Neural cell (in vitro differentiated cells): ENCODE data around the gene LPCAT1. TPM values are rescaled to one million over a fixed set of nuclear protein-coding genes. Genes with fewer than 3 reads are reported as not detected.

ENCODE experiments used
- H2AFZ ChIP-seq: fragments of 200-600, 300-800 bp; sonication (generic), shearing (Covaris generic); 2 replicates; pipeline ENCODE4 v1.6.0; 2014; ENCODE audit warnings: low read depth, mild to moderate bottlenecking, antibody characterized with exemption, low read length, moderate library complexity
- H3F3A ChIP-seq: fragments of 200-600 bp; shearing (Covaris generic); 2 replicates; pipeline ENCODE4 v1.6.1; 2016; ENCODE audit warnings: mild to moderate bottlenecking, moderate library complexity, mixed read lengths, antibody characterized with exemption, low read length; ENCODE audit not compliant: insufficient read depth, poor library complexity, severe bottlenecking
- H3K27ac ChIP-seq: fragments of 200-600, 300-800 bp; sonication (generic), shearing (Covaris generic); 2 replicates; pipeline ENCODE4 v1.5.1; 2014; ENCODE audit warnings: mild to moderate bottlenecking, low read length, moderate library complexity
- H3K27me3 ChIP-seq: fragments of 300-800, 200-600 bp; sonication (generic), shearing (Covaris generic); 2 replicates; pipeline ENCODE4 v1.6.0; 2014; ENCODE audit warnings: mild to moderate bottlenecking, low read depth, low read length, moderate library complexity; ENCODE audit not compliant: insufficient read depth
- H3K36me3 ChIP-seq: fragments of 300-800, 200-600 bp; sonication (generic), shearing (Covaris generic); 2 replicates; pipeline ENCODE4 v1.5.1; 2014; ENCODE audit warnings: mild to moderate bottlenecking, antibody characterized with exemption, low read length, moderate library complexity; ENCODE audit not compliant: insufficient read depth
- H3K4me2 ChIP-seq: fragments of 300-800, 200-600 bp; sonication (generic), shearing (Covaris generic); 2 replicates; pipeline ENCODE4 v1.6.0; 2014; ENCODE audit warnings: mild to moderate bottlenecking, low read length
- H3K4me3 ChIP-seq: fragments of 300-800, 200-600 bp; sonication (generic), shearing (Covaris generic); 2 replicates; pipeline ENCODE4 v1.5.1; 2014; ENCODE audit warnings: mild to moderate bottlenecking, low read length, moderate library complexity
- H3K79me2 ChIP-seq: fragments of 200-600 bp; shearing (Covaris generic); replicated peaks from 2 replicates; pipeline ENCODE4 v1.6.0; 2014; ENCODE audit warnings: mild to moderate bottlenecking, low read length, moderate library complexity; ENCODE audit not compliant: insufficient read depth
- H3K9ac ChIP-seq: fragments of 300-800, 200-600 bp; sonication (generic), shearing (Covaris generic); 2 replicates; pipeline ENCODE4 v1.6.1; 2016; ENCODE audit warnings: mild to moderate bottlenecking, low read length, mixed read lengths
- H3K9me2 ChIP-seq: fragments of 200-600 bp; shearing (Covaris generic); 2 replicates; pipeline ENCODE4 v1.6.1; 2016; ENCODE audit warnings: mild to moderate bottlenecking, low read length, mixed read lengths; ENCODE audit not compliant: insufficient read depth
- H3K9me3 ChIP-seq: fragments of 200-600, 300-800 bp; sonication (generic), shearing (Covaris generic); 2 replicates; pipeline ENCODE4 v1.6.1; 2016; ENCODE audit warnings: mild to moderate bottlenecking, mixed run types, low read length, moderate library complexity, mixed read lengths
- H4K20me1 ChIP-seq: fragments of 200-600 bp; shearing (Covaris generic); 2 replicates; pipeline ENCODE4 v1.6.1; 2016; ENCODE audit warnings: mild to moderate bottlenecking, mixed run types; ENCODE audit not compliant: insufficient read depth
- EP300 ChIP-seq: fragments of 450-650 bp; conservative IDR thresholded peaks from 2 replicates; pipeline ENCODE4 v1.6.1; 2014; ENCODE audit warnings: antibody characterized with exemption, mild to moderate bottlenecking, moderate library complexity; ENCODE audit not compliant: poor library complexity, severe bottlenecking
- EZH2 ChIP-seq: fragments of 200-600, 300-800 bp; shearing (Covaris generic), sonication (generic); IDR thresholded peaks from 2 replicates; pipeline ENCODE4 v1.6.1; 2014; ENCODE audit warnings: antibody characterized with exemption, low read length, borderline replicate concordance, mild to moderate bottlenecking; ENCODE audit not compliant: insufficient read depth, poor library complexity, severe bottlenecking
- MXI1 ChIP-seq: fragments of 450-650 bp; conservative IDR thresholded peaks from 2 replicates; pipeline ENCODE4 v1.6.1; 2014; ENCODE audit warnings: antibody characterized with exemption, mild to moderate bottlenecking; ENCODE audit not compliant: poor library complexity, severe bottlenecking
- POLR2AphosphoS5 ChIP-seq: IDR thresholded peaks from 2 replicates; pipeline ENCODE4 v1.6.1; 2012
- RAD21 ChIP-seq: fragments of 450-650 bp; conservative IDR thresholded peaks from 2 replicates; pipeline ENCODE4 v1.6.1; 2014; ENCODE audit warnings: antibody characterized with exemption, mild to moderate bottlenecking, moderate library complexity
- SMC3 ChIP-seq: fragments of 450-650 bp; conservative IDR thresholded peaks from 2 replicates; pipeline ENCODE4 v1.6.1; 2014; ENCODE audit warnings: antibody characterized with exemption, mild to moderate bottlenecking, moderate library complexity; ENCODE audit not compliant: poor library complexity
- TAF1 ChIP-seq: IDR thresholded peaks from 2 replicates; pipeline ENCODE4 v1.6.1; 2012; ENCODE audit warnings: low read depth
- polyA plus RNA-seq: library from polyadenylated mRNA; depleted of rRNA; stranded (reverse); fragments of >200 nt; gene quantifications from 2 replicates; pipeline ENCODE4 v1.2.3, GENCODE V29; 2014
- TF ChIP-seq, protein P1 (sequence below): fragments of 450-650 bp; IDR thresholded peaks from 2 replicates; pipeline ENCODE4 v1.5.1; 2014; ENCODE audit warnings: antibody characterized with exemption, mild to moderate bottlenecking, moderate library complexity; ENCODE audit not compliant: poor library complexity, severe bottlenecking
- TF ChIP-seq, protein P2 (sequence below): IDR thresholded peaks from 2 replicates; pipeline ENCODE4 v1.6.1; 2012; ENCODE audit warnings: borderline replicate concordance

Gene LPCAT1
- polyA plus RNA-seq, 1 donor from 2014 or later = 61.8 TPM

DNA sequence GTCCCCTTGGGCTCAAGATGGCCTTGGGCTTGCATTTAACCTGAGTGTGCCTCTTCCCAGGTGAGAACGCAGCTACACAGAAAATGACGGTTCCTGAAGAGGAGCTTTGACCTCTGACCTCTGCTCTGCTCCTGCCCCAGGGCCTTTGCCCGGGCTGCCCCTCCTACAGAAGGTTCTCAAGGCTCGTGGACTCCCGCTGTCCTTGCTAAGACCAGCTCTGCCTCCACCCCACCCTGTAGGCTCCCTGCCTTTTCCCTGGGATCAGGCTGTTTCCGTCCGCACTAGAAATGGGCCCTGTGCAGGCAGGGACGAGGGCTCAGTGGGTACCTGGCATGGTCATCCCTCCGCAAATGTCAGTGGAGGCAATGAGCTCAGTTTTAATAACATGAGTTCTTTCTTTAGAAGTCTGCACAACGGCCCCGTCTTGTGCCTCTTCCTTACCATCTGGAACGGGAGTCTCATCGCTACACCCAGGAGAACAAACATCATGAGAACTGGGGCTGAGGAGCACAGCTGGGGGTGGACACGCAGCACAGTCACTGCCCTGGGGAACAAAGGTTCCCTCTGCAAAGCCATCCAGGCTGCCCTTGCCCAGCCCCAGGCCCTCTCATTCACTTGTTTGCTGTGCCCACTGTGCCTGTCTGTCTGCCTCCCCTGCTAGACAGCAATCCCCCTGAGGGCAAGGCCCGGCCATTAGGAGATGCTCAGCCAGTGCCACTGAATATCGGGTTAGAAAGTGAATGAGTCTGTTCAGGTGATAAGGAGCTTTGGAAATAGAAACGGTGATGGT is 26.7 kb upstream of the LPCAT1 start:
- TF ChIP-seq MXI1 (no peak), EP300 (no peak), POLR2AphosphoS5 (no peak), TAF1 (no peak), SMC3 (no peak), RAD21 (no peak), EZH2 (no peak)
- TF ChIP-seq, protein P1, sequence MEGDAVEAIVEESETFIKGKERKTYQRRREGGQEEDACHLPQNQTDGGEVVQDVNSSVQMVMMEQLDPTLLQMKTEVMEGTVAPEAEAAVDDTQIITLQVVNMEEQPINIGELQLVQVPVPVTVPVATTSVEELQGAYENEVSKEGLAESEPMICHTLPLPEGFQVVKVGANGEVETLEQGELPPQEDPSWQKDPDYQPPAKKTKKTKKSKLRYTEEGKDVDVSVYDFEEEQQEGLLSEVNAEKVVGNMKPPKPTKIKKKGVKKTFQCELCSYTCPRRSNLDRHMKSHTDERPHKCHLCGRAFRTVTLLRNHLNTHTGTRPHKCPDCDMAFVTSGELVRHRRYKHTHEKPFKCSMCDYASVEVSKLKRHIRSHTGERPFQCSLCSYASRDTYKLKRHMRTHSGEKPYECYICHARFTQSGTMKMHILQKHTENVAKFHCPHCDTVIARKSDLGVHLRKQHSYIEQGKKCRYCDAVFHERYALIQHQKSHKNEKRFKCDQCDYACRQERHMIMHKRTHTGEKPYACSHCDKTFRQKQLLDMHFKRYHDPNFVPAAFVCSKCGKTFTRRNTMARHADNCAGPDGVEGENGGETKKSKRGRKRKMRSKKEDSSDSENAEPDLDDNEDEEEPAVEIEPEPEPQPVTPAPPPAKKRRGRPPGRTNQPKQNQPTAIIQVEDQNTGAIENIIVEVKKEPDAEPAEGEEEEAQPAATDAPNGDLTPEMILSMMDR = no peak
- TF ChIP-seq, protein P2, sequence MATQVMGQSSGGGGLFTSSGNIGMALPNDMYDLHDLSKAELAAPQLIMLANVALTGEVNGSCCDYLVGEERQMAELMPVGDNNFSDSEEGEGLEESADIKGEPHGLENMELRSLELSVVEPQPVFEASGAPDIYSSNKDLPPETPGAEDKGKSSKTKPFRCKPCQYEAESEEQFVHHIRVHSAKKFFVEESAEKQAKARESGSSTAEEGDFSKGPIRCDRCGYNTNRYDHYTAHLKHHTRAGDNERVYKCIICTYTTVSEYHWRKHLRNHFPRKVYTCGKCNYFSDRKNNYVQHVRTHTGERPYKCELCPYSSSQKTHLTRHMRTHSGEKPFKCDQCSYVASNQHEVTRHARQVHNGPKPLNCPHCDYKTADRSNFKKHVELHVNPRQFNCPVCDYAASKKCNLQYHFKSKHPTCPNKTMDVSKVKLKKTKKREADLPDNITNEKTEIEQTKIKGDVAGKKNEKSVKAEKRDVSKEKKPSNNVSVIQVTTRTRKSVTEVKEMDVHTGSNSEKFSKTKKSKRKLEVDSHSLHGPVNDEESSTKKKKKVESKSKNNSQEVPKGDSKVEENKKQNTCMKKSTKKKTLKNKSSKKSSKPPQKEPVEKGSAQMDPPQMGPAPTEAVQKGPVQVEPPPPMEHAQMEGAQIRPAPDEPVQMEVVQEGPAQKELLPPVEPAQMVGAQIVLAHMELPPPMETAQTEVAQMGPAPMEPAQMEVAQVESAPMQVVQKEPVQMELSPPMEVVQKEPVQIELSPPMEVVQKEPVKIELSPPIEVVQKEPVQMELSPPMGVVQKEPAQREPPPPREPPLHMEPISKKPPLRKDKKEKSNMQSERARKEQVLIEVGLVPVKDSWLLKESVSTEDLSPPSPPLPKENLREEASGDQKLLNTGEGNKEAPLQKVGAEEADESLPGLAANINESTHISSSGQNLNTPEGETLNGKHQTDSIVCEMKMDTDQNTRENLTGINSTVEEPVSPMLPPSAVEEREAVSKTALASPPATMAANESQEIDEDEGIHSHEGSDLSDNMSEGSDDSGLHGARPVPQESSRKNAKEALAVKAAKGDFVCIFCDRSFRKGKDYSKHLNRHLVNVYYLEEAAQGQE = no peak
- Histone ChIP-seq H3F3A (no peaks in the 10 kb centered on the region), H3K36me3 (no peaks in the 10 kb centered on the region), H3K9me3 (no peaks in the 10 kb centered on the region), H3K9me2 (no peaks in the 10 kb centered on the region), H4K20me1 (no peaks in the 10 kb centered on the region), H3K79me2 (no peaks in the 10 kb centered on the region), H3K9ac (no peak overlapping the region), H2AFZ (no peak overlapping the region), H3K27me3 (no peaks in the 10 kb centered on the region), H3K4me2 (no peak overlapping the region), H3K27ac (no peak overlapping the region), H3K4me3 (no peak overlapping the region)

DNA sequence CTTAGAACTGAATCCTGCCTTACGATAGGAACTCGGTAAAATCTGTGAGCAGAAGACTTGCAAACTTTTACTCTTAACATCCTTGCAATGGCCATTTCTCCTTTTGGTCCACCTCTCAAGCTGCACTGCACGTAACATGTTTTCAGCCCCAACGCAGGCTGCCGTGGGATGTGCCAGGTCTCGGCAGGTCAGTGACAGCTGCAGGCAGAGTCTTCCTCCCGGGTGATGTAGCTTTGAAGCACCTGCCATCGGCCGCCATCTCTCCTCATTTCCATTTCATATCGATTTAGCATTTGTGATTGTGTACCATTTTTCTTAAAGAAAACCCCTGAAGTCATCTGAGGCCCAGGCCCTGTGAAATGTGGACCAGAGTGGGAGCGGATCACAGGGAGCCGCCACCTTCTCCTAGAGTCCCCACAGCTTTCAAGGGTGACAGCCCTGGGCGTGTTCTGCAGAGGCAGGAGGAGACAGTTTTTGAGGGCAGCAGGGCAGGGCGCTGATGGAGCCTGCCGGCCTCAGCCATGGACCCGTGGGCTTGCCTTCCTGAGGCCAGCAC is 25.8 kb upstream of the LPCAT1 start:
- Histone ChIP-seq H3K9ac (no peak overlapping the region), H3K4me2 (no peak overlapping the region), H2AFZ (no peak overlapping the region), H4K20me1 (no peaks in the 10 kb centered on the region), H3K27ac (no peak overlapping the region), H3K4me3 (no peak overlapping the region), H3K79me2 (no peaks in the 10 kb centered on the region), H3K36me3 (no peaks in the 10 kb centered on the region), H3K27me3 (no peaks in the 10 kb centered on the region), H3K9me3 (no peaks in the 10 kb centered on the region), H3F3A (no peaks in the 10 kb centered on the region), H3K9me2 (no peaks in the 10 kb centered on the region)
- TF ChIP-seq MXI1 = no peak
- no peak for TF ChIP-seq RAD21
- no peak for TF ChIP-seq POLR2AphosphoS5
